Mesenteric fat pad (tissue), 1 donor: ENCODE results near the gene RAP1A. TPM values are rescaled to one million over a fixed set of nuclear protein-coding genes. Genes with fewer than 3 reads are reported as not detected.
"Not testable (repeated sequence)": the region's sequence is repeated elsewhere in the genome, so short reads cannot be mapped to it uniquely, and the experiment has no call there.

Source experiments
- DNase-seq: peaks from one replicate; pipeline ENCODE4 v3.0.0-alpha.2; 2020; ENCODE audit warnings: low spot score
- total RNA-seq: library from RNA; stranded (reverse); fragmentation: NEBNext Ultra II Directional; extraction: Animal tissue kit (Norgen Biotek cat#: 25700); gene quantifications from one replicate; pipeline ENCODE4 v1.2.1, GENCODE V29; 2021
- donor health status: DM: yes; HTN: yes; CAD: no.

Gene RAP1A
- total RNA-seq, 1 donor from 2014 or later = 105 TPM

DNA sequence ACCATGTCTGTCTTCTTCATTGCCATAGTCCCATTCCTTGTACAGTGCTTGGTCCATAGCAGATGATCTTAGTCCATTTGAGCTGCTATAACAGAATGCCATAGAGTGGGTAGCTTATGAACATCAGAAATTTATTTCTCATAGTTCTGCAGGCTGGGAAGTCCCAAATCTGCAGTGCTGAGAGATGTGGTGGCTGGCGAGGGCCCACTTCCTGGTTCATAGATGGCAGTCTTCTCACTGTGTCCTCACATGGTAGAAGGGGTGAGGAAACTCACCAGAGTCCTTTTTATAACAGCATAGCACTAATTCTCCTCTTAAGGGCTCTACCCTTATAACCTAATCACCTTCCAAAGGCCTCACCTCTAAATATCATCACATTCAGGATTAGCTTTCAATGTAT lies 23.1 kb upstream of the RAP1A start:
- DNase-seq = no peak

DNA sequence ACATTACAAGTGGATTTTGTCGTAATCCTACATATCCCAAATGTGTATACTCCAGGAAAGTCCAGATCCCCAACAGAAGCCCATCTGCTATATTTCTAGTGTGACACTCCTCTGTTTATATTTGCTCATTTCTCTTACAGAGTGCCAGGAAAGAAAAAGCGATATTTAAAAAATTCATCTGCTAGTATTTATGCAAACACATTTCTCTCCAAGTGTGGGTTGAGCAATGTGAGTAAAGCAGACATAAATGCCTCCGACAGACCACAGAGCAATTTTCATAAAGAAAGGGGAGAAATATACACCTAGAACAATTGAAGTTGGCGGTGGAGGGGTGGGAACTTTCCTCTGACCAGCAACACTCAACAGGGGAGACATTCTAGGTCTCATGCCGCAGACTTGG lies 22.2 kb upstream of the RAP1A start:
- no peak for DNase-seq

DNA sequence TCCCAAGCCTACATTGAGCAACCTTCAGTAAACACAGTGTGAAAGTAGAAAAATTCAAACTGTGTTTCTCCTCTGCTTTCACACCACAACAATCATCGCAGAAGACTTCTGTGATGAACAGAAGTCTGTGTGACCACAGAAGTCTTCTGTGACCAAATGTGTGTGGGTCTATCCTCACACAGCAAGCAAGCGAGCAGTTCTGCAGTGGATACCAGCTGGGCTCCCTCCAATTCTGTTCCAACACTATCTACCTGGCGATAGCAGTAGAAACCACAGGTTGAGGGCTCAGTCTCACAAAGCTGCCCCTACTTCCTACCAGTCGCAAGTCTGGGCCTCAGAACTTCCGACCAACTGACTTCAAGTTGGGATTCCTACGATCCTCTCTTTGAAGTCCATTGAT lies 21.0 kb upstream of the RAP1A start:
- no peak for DNase-seq

DNA sequence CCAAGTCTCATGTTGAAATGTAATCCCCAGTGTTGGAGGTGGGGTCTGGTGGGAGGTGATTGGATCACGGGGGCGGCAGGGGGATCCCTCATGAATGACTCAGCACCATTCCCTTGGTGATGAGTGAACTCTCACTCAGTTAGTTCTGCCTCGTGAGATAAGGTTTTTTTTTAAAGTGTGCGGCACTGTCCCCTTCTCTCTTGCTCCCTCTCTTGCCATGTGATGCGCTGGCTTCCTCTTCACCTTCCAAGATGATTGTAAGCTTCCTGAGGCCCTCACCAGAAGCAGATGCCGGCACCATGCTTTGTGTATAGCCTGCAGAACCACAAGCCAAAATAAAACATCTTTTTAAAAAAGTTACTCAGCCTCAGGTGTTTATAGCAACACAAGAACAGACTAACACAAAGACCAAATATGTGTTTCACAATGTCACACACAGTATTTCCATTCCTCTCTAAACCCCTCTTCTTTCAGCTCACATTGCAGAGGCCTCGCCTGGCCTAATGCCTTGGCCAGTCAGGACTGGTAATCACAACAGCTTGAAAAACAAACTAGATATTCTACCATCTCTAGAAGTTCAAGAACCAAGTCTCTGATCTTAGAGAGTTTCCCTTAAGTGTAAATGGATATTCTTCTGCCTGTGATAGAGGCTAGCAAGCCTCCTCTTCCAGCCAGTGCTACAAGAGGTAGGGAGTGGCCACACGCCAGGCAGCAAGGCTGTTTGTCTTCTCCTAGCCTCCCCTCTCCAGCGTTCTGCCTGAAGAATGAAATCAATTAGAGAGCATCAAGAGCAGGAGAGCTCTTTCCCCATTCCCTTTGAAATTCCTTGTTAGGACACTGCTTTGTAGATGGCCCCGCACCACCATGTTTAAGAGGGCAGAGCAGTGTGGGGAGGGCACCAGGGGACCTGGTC lies 19.6 kb upstream of the RAP1A start:
- DNase-seq = no peak

DNA sequence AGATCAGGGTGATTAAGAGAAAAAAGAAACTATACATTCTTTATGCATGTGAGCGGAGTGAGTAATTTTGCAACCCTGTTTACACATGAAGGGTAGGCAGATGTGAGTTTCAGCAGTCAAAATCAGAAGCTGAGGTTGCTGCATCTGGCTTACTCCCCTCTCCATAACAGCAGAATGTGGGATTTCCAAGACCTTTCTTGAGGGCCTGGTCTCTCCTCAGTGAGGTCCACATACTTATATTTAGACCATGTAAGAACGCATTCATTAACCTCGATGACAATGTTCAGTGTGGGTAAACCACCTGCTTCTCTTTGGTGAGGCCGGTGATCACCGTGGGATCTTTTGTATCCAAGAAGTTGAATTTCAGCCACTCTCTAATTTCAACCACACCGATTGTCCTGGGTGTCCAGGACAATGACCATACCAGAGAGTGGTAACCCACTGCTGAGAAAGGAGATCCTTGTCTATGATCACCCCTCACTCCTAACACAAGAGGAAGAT lies 18.7 kb upstream of the RAP1A start:
- DNase-seq = no peak

DNA sequence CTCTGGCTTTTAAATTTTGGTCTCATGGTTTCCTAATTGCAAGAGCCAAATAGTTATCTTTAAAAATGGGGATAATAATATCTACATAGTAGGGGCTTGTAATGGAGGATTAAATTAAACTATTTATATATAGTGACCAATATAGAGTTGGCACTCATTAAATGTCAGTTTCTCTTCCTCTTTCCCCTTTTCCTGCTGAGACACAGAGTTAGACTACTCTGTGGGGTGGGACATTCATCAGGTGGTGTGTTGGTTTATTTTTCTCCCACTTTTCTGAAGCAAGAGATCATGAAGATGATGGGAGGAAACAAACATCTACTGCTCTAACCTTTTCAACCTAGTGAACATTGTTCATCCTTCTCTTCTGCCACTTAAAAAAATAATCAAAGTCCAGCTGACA lies 17.3 kb upstream of the RAP1A start:
- no peak for DNase-seq

DNA sequence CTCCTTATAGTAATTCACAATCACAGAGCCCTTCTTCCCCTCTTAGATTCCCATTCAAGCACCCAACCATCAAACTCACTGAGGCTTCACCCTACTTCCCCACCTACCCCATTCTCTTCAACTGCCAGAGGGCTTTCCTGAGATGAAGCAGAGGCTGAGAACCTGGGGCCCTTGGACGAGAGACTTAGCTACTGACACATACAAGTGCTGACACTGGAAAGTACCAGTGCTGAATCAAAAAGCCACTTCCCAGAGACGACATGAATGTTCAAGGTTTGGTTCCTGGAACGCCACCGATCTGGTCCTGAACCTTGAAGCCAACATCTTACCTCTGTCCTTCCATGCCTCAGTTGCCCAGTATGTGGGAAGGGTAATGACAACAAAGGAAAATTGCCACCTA lies 16.6 kb upstream of the RAP1A start:
- DNase-seq = no peak

DNA sequence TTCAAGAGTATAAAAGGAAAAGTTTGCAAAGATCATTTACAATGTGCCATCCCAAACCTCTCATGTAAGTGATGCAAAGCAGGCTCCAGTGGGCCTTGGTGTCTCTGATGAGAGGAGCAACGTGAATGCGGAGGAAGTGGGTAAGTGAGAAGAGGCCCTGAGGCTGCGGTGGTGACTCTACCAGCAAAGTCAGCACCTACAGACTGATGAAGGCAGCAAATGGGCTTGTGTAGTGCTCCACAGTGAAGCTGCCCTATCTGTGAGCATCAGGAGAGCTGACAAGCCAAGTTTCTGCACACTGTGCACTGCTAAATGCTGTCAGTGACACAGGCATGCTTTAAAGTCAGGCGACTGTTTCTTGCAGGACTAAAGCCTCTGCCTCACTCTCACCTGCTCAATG lies 15.6 kb upstream of the RAP1A start:
- DNase-seq = no peak

DNA sequence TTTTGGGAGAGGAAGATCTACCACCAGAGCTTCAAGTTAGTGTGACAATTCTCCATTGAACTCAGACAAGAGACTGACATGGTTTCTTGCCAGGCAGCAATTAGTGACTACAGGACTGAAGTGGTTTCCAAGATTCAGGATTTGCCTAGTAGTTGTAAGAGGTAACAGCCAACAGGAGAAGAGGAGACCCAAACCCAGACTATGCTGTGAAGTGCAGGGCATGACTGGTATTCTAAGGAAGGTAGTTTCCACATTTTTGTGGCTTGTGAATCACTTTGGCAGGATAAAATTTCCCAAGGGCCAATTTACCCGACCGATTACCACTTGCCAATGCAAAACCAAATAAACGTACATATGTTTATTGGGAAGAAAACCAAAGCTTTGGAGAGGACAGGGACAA lies 14.7 kb upstream of the RAP1A start:
- DNase-seq = no peak

DNA sequence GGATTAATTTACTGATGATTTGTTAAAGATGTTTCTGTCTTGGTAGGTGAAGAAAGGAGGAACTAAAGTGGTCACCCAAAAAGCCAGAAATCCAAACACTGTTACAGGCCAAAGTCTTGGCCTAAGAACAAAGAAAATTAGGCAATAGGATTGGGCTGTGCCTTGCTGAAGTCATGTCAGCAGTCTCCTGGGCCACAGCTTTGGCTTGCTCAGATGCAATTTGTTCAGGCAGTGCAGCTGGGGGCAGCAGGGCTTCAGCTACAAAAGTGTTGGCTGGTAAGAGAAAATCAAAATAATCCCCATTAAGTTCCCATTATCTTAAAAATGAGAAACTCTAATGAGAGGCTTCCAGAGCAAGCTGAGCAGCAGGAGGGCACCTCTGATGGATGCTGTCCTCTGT lies 14.0 kb upstream of the RAP1A start:
- no peak for DNase-seq

DNA sequence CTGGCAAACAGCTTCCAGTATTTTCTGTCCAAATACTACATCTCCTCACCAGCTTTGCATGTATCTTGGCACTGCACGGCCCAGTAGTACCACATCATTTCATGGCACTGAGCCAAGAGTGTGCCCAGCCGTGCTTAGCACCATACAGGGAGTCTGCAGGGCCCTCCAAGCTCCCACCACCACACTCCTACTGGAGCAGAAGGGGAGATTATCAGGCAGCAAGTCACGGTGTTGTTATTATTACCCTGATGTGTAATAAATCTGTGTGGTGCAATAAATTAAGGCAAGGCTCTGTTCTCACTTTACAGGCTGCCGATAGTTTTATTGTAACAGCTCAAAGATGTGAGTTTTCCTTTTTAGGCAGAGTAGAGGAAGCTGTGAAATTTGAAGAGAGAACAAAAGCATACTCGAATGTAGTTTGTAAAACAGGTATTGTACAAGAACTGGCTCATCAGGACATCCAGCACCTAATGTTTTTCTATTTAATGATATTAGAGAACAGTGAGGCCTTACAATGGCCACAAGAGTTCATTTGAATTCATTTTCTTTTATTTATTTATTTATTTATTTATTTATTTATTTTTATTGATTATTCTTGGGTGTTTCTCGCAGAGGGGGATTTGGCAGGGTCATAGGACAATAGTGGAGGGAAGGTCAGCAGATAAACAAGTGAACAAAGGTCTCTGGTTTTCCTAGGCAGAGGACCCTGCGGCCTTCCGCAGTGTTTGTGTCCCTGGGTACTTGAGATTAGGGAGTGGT lies 13.0 kb upstream of the RAP1A start:
- DNase-seq = not testable (repeated sequence)

DNA sequence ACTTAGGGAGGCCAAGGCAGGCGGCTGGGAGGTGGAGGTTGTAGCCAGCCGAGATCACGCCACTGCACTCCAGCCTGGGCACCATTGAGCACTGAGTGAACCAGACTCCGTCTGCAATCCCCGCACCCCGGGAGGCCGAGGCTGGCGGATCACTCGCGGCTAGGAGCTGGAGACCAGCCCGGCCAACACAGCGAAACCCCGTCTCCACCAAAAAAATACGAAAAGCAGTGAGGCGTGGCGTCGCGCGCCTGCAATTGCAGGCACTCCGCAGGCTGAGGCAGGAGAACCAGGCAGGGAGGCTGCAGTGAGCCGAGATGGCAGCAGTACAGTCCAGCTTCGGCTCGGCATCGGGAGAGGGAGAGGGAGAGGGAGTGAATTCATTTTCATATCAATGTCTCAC lies 11.1 kb upstream of the RAP1A start:
- DNase-seq = not testable (repeated sequence)

DNA sequence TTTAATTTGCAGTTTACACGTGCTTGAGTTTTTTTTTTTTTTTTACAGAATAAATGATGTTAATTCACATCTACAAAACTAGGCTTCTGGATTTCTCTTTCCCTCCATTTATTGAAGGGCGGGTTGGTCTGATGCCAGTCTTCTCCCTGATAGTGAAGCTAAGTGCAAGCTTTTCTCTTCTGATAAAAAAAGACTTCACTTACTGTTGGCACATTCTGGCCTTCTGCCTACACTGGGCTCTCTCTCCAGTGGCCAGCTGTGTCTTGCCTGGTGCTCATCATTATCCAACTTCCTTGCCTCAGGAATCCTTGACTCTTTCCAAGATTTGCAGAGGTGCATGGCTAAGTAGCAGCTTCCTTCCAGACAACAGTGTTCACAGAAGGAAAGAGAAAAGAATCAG lies 7.6 kb upstream of the RAP1A start:
- no peak for DNase-seq

DNA sequence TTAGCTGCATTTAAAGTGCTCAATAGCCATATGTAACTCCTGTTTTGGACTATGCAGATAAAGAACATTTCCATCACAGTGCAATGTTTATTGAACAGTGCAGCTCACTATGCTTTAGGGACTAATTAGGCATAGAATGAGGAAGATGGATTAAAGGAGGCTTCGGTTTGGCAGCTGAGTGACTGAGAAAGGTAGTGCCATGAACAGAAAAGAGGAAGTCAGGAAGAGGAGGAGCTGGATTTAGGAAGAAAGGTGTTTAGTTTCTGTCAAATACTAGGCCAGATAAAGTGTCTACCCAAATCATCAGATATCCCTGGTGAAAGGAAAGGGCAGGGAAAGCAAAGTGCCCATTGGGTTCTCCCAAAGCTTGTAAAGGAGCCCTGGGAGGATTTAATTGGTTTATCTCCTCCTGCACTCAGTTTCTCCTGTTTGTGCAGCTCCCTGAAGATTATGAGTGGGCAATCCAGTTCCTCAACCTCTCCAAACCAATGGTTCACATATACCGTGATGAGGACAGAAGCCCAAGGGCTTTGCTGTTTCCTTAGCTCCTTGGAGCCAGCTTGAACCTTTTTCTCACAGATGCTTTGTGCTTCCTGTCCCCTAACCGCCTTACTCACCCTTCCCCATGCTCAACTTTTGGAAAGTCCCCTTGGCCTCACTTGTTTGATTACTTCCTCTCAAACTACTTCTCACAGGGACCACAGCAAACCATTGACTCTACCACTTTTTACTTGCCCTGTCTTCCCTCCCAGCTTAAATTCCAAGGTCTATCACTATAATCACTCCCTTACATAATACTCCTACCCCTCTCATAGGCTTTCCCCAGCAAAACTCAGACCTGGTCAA lies 3.5 kb upstream of the RAP1A start:
- DNase-seq = no peak

DNA sequence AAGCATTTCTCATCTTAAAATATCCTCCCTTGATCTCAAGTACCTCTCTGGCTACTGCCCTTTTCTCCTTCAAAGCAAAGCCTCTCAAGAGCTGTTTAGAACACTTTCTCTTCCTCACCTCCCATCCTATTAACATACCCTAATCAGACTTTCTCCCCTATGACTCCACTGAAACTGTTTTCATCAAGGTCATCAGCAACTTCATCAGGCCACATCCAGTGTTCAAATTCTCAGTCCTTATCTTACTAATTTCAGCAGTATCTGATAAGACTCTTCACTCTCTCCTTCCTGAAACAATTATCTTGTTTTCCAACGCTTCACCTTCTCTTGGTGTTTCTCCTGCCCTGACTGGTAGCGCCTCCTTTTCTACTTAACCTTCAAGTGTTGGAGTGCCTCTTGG lies 1.5 kb upstream of the RAP1A start:
- no peak for DNase-seq

DNA sequence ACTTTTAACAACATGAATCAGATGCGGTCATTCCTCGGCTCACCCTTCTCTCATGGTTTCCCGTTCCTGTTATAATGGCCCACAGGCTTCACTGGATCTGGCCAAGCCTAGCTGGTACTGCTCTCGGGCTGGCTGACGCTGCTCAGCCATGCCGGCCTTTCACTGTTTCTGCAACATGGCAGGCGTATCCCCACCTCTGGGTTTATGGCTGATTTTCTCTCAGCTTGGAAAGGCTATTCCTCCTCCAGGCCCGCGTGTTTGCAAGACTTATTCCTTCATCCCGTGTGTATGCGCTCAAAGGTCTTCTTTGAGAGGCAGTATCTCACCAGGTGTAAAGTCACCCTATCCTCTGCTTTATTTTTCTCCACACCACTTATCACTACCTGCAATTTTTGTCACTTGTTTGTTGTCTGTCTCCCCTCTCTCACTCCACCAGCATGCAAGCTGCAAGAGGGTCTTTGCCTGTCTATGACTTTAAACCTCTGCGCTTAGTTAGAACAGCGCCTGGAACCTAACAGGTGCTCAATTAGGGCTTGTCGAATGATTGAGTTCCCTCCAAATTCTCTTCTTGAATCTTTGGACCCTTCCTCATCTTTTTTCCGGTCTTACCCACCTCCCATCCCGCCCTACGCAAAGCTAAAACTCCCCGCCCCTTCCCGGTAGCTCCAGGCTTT lies 491 bp upstream of the RAP1A start:
- DNase-seq = no peak

DNA sequence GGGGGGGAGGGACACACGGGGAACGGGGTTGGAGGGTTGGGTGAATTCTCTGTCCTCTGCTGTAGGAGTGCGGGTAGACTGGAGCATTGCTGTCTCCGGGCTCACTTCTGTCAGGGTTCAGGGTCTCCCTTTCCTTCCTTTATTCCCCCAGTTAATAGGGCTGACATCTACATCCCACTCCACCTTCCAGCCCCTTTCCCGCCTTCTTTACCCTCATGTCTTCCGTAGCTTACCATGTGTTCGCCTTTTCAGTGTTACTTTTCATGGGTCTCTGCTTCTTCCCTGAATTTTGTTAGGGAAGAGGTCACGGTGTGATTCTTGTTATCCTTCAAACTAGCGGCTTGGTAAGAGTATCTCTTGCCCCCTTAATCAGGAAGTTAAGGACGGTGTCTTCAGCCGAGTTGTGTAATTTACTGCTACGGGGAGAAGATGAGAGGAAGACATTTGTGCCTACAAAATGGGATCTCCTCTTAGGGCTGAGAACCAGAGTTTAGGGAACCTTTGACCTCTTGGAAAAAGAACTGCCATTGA lies 917 bp downstream of the RAP1A start:
- no peak for DNase-seq

DNA sequence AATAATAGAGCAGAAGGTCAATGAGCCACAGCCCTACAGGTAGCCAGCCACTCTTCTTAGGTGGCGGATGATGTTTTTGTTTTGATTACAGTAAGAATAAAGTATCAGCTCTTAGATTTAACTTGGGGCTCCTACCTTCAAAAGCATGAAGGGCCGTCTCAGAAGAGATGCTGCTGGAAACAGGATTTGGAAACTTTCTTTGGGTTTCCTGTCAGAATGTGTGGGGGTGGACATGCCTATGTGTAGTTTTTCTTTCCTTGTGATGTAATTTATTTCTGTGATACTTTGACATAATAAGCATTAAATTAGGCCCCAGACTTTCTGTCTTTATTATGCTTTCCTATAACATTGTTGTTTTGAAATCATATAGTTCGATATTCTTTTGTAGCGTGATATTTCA lies 1.5 kb downstream of the RAP1A start:
- DNase-seq = no peak

DNA sequence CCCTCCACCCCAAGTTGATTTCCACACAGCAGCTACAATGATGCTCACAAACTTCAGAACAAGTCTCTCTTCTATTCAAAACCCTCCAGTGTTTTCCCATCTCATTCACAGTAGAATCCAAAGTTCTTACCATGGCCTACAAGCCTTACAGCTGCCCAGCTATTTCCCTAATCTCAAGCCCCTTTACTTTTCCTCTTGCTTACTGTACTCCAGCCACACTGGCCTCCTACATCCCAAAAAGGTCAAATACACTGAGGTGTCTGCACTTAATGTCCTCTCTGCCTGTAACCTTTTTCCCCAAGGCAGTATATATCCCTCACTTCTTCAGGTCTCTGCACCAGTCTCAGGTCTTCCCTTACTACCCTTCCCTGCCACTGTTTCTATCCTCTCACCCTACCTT lies 2.6 kb downstream of the RAP1A start:
- no peak for DNase-seq

DNA sequence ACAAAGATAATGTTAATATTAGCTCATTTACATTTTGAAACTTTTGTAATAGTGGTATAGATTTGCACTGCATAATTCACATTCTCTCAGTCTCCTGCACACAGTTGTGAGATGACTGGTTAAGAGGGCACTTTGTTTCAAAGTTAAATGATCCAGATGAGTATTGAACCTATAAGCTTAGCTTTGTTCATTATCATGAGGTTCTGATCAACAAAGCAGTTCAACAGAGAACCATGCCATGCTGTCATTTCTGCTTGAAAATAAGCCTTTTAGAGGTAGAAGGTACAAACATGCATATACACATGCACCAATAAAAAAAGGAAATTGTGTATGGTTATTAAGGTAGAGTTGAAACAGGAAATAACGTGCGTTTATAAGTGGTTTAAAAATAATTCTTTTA lies 4.8 kb downstream of the RAP1A start:
- DNase-seq = no peak

DNA sequence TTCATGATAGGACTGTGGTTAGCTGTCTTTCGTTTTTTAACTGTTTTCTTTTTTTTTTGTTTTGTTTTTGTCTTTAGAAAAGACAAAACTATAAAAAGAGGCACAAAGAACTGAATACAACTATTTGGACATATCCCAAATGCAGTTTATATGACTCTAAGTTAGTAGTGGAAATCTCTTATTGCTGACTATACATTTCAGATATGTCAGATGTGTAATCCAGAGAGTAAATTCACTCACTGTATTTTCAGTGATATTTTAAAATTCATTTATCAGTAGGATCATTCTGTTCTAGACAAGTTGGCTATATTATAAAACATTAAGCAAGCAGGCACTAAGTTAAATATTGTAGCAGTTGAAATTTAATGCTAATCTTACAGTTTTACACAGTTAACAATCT lies 5.7 kb downstream of the RAP1A start:
- no peak for DNase-seq
